Measurements from ENCODE around the gene UTF1. TPM values are rescaled to one million over a fixed set of nuclear protein-coding genes. Genes with fewer than 3 reads are reported as not detected.
"Not testable (repeated sequence)": the region's sequence is repeated elsewhere in the genome, so short reads cannot be mapped to it uniquely, and the experiment has no call there.

UTF1 gene
- total and polyA plus RNA-seq, 2 donors (not counting 1 experiment from before 2014, with no cell fraction given), result 0.10 to 0.25 TPM

- Histone ChIP-seq H4K20me1 (ENCODE audit: control insufficient read depth, insufficient read depth, low read length, poor library complexity, severe bottlenecking) (peaks cover 4% of the 10 kb centered on the region), H3K79me2 (ENCODE audit: control insufficient read depth, insufficient read depth, low read length) (no peaks in the 10 kb centered on the region), H3K9me3 (ENCODE audit: control extremely low read depth in 1 of 3, control insufficient read depth in 2 of 3, insufficient read depth in 1 of 3, low read length in 2 of 3) (peaks cover 0 to 14% (median 0%) of the 10 kb centered on the region in 3 donors), H3K4me3 (ENCODE audit: control extremely low read depth in 1 of 5, extremely low read depth in 1 of 5, insufficient read depth in 1 of 5, low read depth in 2 of 5, low read length in 4 of 5) (no peak overlapping the region), H3K27me3 (replicated peaks in 1 of 4; ENCODE audit: control extremely low read depth in 1 of 4, control insufficient read depth in 3 of 4, insufficient read depth in 4 of 4, low read length in 3 of 4) (peaks cover 0 to 57% (median 23%) of the 10 kb centered on the region in 4 experiments), H3K4me2 (replicated peaks; ENCODE audit: low read depth, low read length, poor library complexity, severe bottlenecking) (peak overlapping the region; percentile 89), H3K27ac (ENCODE audit: low read length in 2 of 2) (no peak overlapping the region), H3K4me1 (ENCODE audit: control insufficient read depth in 2 of 2, insufficient read depth in 2 of 2, low read length in 2 of 2) (peaks cover 27 to 30% of the 10 kb centered on the region in 2 donors), H3K36me3 (replicated peaks in 1 of 2; ENCODE audit: control extremely low read depth in 1 of 2, control insufficient read depth in 1 of 2, extremely low read depth in 1 of 2, insufficient read depth in 2 of 2, low read length in 1 of 2) (no peaks in the 10 kb centered on the region), H2AFZ (ENCODE audit: insufficient read depth, low read depth, low read length, poor library complexity, severe bottlenecking) (no peak overlapping the region), H3K9ac (ENCODE audit: low read length) (no peak overlapping the region)
- H3K9me3 Mint-ChIP-seq (ENCODE audit: insufficient read depth), result no peaks in the 10 kb centered on the region
- TF ChIP-seq EZH2 (IDR thresholded peaks at IDR 0.05; ENCODE audit: borderline replicate concordance, insufficient read depth, low read depth, low read length, poor library complexity, severe bottlenecking), result no peak
- no peak for TF ChIP-seq CTCF (IDR thresholded peaks at IDR 0.05)
- DNase-seq, result no peak
- intact Hi-C loops (cut with micrococcal nuclease), result no loop called here
- peaks cover 19% of the 10 kb centered on the region for H3K4me1 Mint-ChIP-seq
- WGBS (ENCODE audit: insufficient coverage), result 39% methylated on average over 42 of the region's 44 CpGs
- ATAC-seq (ENCODE audit: low read depth), result no peak
- H3K4me3 Mint-ChIP-seq, result peak overlapping the region; percentile 75
- H3K27me3 Mint-ChIP-seq, result peaks cover 37% of the 10 kb centered on the region
- peak overlapping the region; percentile 56 for H3K27ac Mint-ChIP-seq
- ChIA-PET CTCF (no interaction called here), POLR2A (no interaction called here)
Observed at GRCh38 chr10:133231244-133231945, 1.4 kb downstream of the UTF1 start.

- Histone ChIP-seq H3K4me1 (ENCODE audit: control insufficient read depth in 2 of 2, insufficient read depth in 2 of 2, low read length in 2 of 2) (peaks cover 34 to 37% of the 10 kb centered on the region in 2 donors), H4K20me1 (ENCODE audit: control insufficient read depth, insufficient read depth, low read length, poor library complexity, severe bottlenecking) (peaks cover 4% of the 10 kb centered on the region), H3K9ac (ENCODE audit: low read length) (no peak overlapping the region), H3K4me2 (replicated peaks; ENCODE audit: low read depth, low read length, poor library complexity, severe bottlenecking) (no peak overlapping the region), H3K79me2 (ENCODE audit: control insufficient read depth, insufficient read depth, low read length) (no peaks in the 10 kb centered on the region), H3K27me3 (replicated peaks in 1 of 4; ENCODE audit: control extremely low read depth in 1 of 4, control insufficient read depth in 3 of 4, insufficient read depth in 4 of 4, low read length in 3 of 4) (peaks cover 0 to 57% (median 23%) of the 10 kb centered on the region in 4 experiments), H3K9me3 (ENCODE audit: control extremely low read depth in 1 of 3, control insufficient read depth in 2 of 3, insufficient read depth in 1 of 3, low read length in 2 of 3) (peaks cover 0 to 12% (median 0%) of the 10 kb centered on the region in 3 donors), H2AFZ (ENCODE audit: insufficient read depth, low read depth, low read length, poor library complexity, severe bottlenecking) (no peak overlapping the region), H3K4me3 (ENCODE audit: control extremely low read depth in 1 of 5, extremely low read depth in 1 of 5, insufficient read depth in 1 of 5, low read depth in 2 of 5, low read length in 4 of 5) (no peak overlapping the region), H3K36me3 (replicated peaks in 1 of 2; ENCODE audit: control extremely low read depth in 1 of 2, control insufficient read depth in 1 of 2, extremely low read depth in 1 of 2, insufficient read depth in 2 of 2, low read length in 1 of 2) (no peaks in the 10 kb centered on the region), H3K27ac (ENCODE audit: low read length in 2 of 2) (no peak overlapping the region)
- CTCF ChIA-PET, result interaction anchor here (1.2 kb wide), 1 partner anchor 14 kb away, joined by 3 read pairs; no protein-coding TSS in a partner anchor
- ATAC-seq (ENCODE audit: low read depth), result no peak
- WGBS (ENCODE audit: insufficient coverage), result 65% methylated on average over 11 of the region's 11 CpGs
- POLR2A ChIA-PET, result no interaction called here
- Mint-ChIP-seq H3K4me3 (peak overlapping the region; percentile 45), H3K27ac (no peak overlapping the region), H3K4me1 (peaks cover 19% of the 10 kb centered on the region), H3K27me3 (peaks cover 33% of the 10 kb centered on the region), H3K9me3 (ENCODE audit: insufficient read depth) (no peaks in the 10 kb centered on the region)
- TF ChIP-seq CTCF (IDR thresholded peaks at IDR 0.05) (no peak), EZH2 (IDR thresholded peaks at IDR 0.05; ENCODE audit: borderline replicate concordance, insufficient read depth, low read depth, low read length, poor library complexity, severe bottlenecking) (no peak)
- intact Hi-C loops (cut with micrococcal nuclease), result no loop called here
- no peak for DNase-seq
Observed at GRCh38 chr10:133231946-133232574, 2.0 kb downstream of the UTF1 start.

GRCh38 chr10:133234796-133235195 lies 4.8 kb downstream of the UTF1 start:
- Mint-ChIP-seq H3K27me3 (peaks cover 20% of the 10 kb centered on the region), H3K27ac (peak overlapping the region; percentile 3)
- not testable (repeated sequence) for H3K9ac ChIP-seq (ENCODE audit: low read length)

More at GRCh38 chr10:133234796-133235195, 4.8 kb downstream of the UTF1 start:
- H3K9me3 ChIP-seq (ENCODE audit: control extremely low read depth in 1 of 3, control insufficient read depth in 2 of 3, insufficient read depth in 1 of 3, low read length in 2 of 3); H4K20me1 ChIP-seq (ENCODE audit: control insufficient read depth, insufficient read depth, low read length, poor library complexity, severe bottlenecking); POLR2A ChIA-PET; H2AFZ ChIP-seq (ENCODE audit: insufficient read depth, low read depth, low read length, poor library complexity, severe bottlenecking); H3K36me3 ChIP-seq (replicated peaks in 1 of 2; ENCODE audit: control extremely low read depth in 1 of 2, control insufficient read depth in 1 of 2, extremely low read depth in 1 of 2, insufficient read depth in 2 of 2, low read length in 1 of 2); ATAC-seq (ENCODE audit: low read depth); H3K9me3 Mint-ChIP-seq (ENCODE audit: insufficient read depth); DNase-seq; CTCF ChIA-PET; H3K4me3 ChIP-seq (ENCODE audit: control extremely low read depth in 1 of 5, extremely low read depth in 1 of 5, insufficient read depth in 1 of 5, low read depth in 2 of 5, low read length in 4 of 5); intact Hi-C loops (cut with micrococcal nuclease); H3K27ac ChIP-seq (ENCODE audit: low read length in 2 of 2); H3K79me2 ChIP-seq (ENCODE audit: control insufficient read depth, insufficient read depth, low read length): not testable (repeated sequence)
- Histone ChIP-seq H3K4me2 (replicated peaks; ENCODE audit: low read depth, low read length, poor library complexity, severe bottlenecking) (peak overlapping the region; percentile 86), H3K4me1 (ENCODE audit: control insufficient read depth in 2 of 2, insufficient read depth in 2 of 2, low read length in 2 of 2) (peaks cover 44 to 48% of the 10 kb centered on the region in 2 donors), H3K27me3 (replicated peaks in 1 of 4; ENCODE audit: control extremely low read depth in 1 of 4, control insufficient read depth in 3 of 4, insufficient read depth in 4 of 4, low read length in 3 of 4) (peaks cover 0 to 60% (median 24%) of the 10 kb centered on the region in 4 experiments)
- Mint-ChIP-seq H3K4me3 (peak overlapping the region; percentile 72), H3K4me1 (peaks cover 24% of the 10 kb centered on the region)
- no CpG with 5 or more reads among the region's 10 CpGs for WGBS (ENCODE audit: insufficient coverage)
